Stimulated activated CD8-positive, alpha-beta memory T cell treated with anti-CD3 and anti-CD28 coated beads, Interleukin-2, amount 100 ng/mL, for 48 hours (primary cell): ENCODE results near the gene TSPAN31.
"Not testable (repeated sequence)": the region's sequence is repeated elsewhere in the genome, so short reads cannot be mapped to it uniquely, and the experiment has no call there.

Experiments used
- DNase-seq, 2 donors: peaks; one replicate each; pipeline ENCODE4 v3.0.0-alpha.2; 2020; ENCODE audit warnings: low read depth in 2 of 2

Gene TSPAN31

GRCh38 chr12:57766464-57767304 is 21.8 kb downstream of the TSPAN31 start, which contains the start of gene CYP27B1:
TSS of gene CYP27B1 (minus strand) at chr12:57767078. CDS start at chr12:57767041, 37 bp downstream.
- no peak for DNase-seq

DNA sequence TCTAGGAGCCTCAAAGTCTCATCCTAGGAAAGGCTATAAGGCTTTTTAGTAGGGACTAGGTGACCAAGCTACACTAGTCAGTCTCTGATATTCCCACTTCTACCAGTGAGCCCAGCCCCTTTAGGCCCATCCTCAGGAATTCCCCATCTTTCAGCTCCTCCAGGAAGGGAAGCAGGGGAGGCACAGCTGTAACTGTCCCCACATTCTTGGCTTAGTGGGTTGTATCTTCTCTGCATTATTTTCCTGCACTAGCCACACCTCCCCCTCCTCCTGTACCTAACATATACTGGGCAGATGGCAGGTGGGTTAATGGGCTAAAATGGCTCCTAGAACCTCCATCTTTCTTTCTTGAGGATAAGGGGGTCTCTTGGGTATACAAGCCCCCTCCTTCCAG is 22.5 kb downstream of the TSPAN31 start:
- no peak for DNase-seq

- no peak for DNase-seq
Observed at GRCh38 chr12:57767876-57768275, 23.0 kb downstream of the TSPAN31 start.

GRCh38 chr12:57769594-57769993 is 24.8 kb downstream of the TSPAN31 start:
- DNase-seq, result no peak

DNA sequence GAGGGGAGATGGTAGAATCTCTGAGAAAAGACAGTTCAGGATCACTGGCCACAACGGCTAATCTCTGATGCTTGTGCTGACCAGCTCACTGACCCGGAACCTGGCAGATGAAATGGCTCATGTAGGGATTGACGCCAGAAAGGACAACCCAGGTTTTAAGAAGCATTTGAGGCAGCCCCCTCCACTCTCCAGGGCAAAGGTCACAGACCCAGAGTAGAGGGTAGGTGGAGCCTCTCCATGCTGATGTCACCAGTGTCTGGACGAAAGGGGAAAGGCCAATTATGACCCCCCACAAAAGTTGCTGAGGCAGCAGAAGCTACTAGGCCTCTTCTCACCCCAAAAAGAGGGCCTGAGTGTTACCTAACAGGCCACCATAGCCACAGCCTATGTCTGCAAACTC is 25.9 kb downstream of the TSPAN31 start:
- DNase-seq, result no peak

DNA sequence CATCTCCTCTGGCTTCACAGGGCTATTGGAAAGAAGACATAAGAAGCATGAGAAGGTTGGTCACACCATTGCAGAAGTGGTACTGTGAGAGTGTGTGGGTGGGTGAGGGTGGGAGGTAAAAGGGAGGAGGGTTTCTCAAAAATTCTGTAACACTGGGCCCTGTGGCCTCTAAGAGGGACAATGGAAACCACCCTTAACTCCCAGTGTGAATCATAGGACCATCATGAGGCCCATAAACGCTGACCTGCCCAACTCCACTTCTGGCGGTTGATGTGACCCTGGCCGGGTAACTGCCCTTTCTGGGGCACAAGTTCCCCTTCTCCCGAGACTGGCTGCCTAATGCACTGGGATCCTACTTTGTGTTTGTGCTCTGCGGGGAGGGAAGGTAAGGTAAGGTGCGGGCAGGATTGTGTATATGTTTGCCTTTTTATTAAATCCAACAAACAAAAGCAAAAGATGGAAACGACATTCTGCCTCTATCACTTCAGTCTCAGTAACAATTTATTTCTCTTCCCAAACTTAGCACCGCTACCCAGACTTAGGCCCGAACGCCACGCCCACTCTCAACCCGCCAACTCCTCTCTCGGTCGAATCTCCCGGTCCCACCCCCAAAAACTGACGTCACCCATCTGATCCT is 26.5 kb downstream of the TSPAN31 start:
- peak; percentile 84 to 87 for DNase-seq

DNA sequence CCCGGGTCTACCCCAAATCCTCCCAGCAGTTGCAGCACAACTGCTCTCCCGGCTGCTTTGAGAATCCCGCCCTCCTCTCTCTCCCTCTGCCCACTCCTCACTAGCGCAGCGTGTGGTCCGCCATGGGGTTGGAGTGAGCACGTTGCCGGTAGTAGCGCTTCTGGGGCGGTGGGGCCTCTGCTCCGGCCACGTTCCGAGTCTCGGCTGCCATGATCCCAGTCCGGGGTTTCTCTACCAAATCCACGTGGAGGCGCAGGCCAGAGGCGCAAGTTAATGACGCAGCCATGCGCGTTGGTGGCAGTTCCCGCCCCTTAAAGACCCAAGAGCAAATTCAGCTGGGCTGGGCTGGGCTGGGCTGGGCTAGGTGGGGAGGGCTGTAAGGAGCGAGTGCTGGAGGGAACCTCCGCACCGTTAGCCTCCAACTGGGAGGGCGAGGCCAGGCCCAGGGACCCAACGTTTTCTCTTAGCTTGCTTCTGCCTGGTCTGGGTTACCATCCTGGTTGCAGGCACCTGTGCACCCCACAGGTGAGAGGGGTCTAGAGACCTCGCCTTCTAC is 27.1 kb downstream of the TSPAN31 start, which contains the start of gene METTL1:
METTL1 (minus strand) TSS at position 233 of the 556 bp plus-strand sequence; CDS start at position 211, 22 bp downstream.
- DNase-seq, result peak; percentile 88 to 91

- no peak for DNase-seq
Observed at GRCh38 chr12:57772429-57773322, 27.8 kb downstream of the TSPAN31 start, which contains the start of gene EEF1AKMT3. TSS of gene EEF1AKMT3 (plus strand) at chr12:57772614. CDS start at chr12:57772725, 111 bp downstream.

DNA sequence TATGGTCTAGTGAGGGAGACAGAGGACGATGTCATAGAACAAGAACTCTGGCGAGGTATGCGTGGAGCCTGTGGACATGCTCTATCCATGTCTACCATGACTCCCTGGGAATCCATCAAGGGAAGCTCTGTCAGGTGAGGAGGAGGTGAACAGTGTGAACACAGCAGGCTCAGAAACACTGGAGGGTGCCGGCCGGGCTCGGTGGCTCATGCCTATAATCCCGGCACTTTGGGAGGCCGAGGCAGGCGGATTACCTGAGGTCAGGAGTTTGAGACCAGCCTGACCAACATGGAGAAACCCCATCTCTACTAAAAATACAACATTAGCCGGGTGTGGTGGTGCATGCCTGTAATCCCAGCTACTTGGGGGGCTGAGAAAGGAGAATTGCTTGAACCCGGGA is 29.8 kb downstream of the TSPAN31 start:
- DNase-seq, result not testable (repeated sequence)

GRCh38 chr12:57775044-57775443 is 30.2 kb downstream of the TSPAN31 start:
- no peak for DNase-seq

DNA sequence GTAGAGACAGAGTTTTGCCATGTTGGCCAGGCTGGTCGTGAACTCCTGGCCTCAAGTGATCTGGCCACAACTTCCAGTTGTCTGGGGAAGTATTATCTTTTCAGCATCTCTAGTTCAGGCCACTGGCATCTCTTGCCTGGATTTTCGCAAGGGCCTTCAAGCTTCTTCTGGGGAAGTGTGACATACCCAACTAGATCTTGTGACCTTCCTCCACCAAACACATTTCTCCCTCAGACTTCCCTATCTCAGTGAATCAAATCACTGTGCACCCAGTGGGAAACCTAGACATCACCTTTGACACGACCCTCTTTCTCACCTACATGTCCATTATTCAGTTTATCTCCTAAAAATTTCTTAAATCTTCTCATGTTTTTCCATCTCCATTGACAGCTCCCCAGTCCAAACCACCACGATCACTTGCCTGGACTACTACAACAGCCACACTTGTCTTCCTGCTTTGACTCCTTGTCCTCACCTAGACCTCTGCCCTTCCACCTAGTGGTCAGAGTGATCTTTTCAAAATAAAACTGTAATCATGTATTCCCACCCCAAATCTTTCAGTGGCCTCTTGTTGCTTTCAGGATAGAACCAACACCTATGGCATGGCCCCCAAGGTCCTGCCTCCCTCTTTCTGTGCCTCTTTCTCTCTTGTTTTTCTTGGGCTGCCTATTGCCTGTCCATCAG is 30.9 kb downstream of the TSPAN31 start:
- no peak for DNase-seq

DNA sequence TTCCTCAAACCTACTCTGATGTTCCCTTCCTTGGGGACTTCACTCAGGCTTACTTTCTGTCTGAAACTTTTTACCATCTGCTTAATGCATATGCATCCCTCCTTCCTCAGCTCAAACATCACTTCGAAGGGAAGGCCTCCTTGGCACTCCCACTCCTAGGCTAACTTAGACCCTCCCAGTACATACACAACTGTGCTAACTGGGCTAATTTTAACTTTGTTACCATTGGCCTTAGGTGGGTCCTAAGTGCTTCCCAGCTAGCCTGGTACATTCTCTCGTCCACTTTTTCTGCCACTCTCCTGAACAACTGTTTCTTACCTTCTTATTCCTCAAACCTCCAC is 31.4 kb downstream of the TSPAN31 start:
- no peak for DNase-seq

DNA sequence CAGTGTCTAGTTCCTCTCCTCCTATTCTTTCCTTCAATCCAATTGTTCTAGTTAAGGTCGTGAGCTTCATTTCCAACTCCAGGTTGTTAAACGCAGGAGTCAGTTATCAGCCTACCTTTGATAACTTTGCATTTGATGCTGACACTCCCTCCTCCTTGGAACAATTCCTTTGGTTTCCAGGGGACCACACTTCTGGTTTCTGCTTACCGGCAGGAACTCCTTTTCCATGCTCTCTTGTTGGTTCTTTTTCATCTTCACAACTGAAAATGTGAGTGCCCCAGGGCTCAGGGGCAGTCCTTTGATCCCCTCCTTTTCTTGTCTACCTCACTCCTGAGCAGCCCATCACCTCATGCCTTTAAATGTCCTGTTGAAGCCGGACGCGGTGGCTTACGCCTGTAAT is 32.5 kb downstream of the TSPAN31 start:
- DNase-seq, result no peak

GRCh38 chr12:57777911-57778310 is 33.1 kb downstream of the TSPAN31 start:
- no peak for DNase-seq

DNA sequence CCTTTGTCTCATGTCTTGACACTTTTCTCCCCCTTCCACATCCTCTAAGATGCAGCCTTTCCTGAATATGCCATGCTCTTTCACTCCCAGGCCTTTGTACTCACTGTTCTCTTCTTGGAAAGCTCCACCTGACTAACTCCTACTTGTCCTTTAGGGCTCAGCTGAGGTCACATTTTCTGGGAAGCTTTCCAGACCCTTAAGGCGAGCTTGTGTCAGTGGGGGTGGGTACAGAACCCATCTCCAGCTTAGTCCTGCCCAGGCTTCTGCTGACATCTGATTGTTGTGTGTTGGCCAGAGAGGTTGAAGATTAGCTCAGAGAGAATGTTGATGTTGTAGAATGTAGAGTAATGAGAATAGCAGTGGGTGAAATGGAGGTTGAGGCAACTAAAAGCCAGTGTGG is 34.9 kb downstream of the TSPAN31 start:
- no peak for DNase-seq

- no peak for DNase-seq
Observed at GRCh38 chr12:57780284-57780897, 35.6 kb downstream of the TSPAN31 start.

GRCh38 chr12:57781244-57781643 is 36.4 kb downstream of the TSPAN31 start:
- DNase-seq, result no peak

DNA sequence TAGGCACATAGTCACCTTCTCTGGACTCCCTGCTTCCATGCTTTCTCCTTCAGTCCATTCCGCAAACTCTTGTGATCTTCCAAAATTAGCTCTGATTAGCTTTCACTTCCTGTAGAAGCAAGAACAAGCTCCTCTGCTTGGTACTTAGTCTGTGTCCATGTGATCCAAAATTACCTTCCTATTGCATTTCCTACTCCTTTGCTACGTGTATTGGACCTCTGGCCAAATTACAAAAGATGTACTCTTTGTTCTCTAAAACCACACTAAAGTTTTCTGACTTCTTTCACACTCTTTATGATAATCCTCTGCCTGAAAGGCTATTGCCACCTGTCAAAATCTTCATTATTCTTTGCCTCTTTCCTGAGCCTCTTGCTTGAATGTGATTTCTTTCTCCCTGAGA is 37.0 kb downstream of the TSPAN31 start:
- DNase-seq, result no peak

GRCh38 chr12:57782243-57782607 is 37.4 kb downstream of the TSPAN31 start:
- no peak for DNase-seq

- peak; percentile 96 for DNase-seq
Observed at GRCh38 chr12:57782608-57783465, 38.0 kb downstream of the TSPAN31 start, which contains the start of gene TSFM. TSS of gene TSFM (plus strand) at chr12:57782787. CDS start at chr12:57782802, 15 bp downstream.
